Measurements from ENCODE around the gene ELF2.
"Not testable (repeated sequence)": the region's sequence is repeated elsewhere in the genome, so short reads cannot be mapped to it uniquely, and the experiment has no call there.

Gene ELF2

DNA sequence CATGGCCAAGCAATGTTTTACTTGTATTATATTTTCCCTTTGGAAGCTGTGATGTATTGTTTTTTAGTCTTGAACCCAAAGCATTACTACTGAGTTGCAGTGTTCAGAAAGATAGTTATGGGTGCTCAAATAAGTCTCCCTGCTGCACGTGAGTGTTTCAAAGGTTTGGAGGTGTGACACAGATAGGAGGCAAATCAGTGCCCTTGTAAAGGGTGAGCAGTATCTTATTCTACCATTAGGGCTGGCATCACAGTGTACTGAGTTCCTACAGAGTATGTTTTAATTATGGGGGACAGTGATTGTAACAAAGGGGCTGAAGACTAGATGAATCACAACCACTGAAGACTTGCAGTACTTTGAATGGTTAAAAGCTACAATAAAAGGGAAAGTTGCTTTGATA, 123.1 kb downstream of the ELF2 start:
- no peak overlapping the region for H3K27ac Mint-ChIP-seq
- no peaks in the 10 kb centered on the region for H3K27me3 Mint-ChIP-seq
- peaks cover 7% of the 10 kb centered on the region for H3K4me1 Mint-ChIP-seq
- ATAC-seq (ENCODE audit: low read depth) (no peak), DNase-seq (ENCODE audit: low spot score in 2 of 2) (no peak)
- no peaks in the 10 kb centered on the region for H3K9me3 Mint-ChIP-seq
- peaks cover 25% of the 10 kb centered on the region for H3K36me3 Mint-ChIP-seq
- no peak overlapping the region for H3K4me3 Mint-ChIP-seq

DNA sequence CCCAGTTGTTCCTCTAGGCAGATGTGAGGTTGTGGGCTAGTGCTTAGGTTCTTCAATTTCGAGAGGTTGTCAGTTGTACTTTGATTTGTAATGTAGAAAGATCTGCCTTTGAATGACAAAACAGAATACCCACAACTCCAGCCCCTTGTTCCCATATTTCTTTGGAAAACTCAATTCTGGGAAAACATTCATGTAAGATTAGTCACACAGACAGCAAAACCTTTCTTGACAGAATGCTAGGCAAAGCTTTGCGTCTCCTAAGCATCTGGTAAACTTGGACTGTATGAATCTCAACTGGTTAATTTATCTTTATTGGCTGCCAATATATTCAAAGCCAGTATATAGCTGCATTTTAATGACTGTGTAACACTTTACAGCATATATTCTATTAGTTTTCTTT, 126.6 kb downstream of the ELF2 start:
- no peaks in the 10 kb centered on the region for H3K9me3 Mint-ChIP-seq
- peaks cover 28% of the 10 kb centered on the region for H3K36me3 Mint-ChIP-seq
- H3K4me1 Mint-ChIP-seq: peaks cover 4% of the 10 kb centered on the region
- H3K27me3 Mint-ChIP-seq: no peaks in the 10 kb centered on the region
- ATAC-seq (ENCODE audit: low read depth): no peak
- H3K27ac Mint-ChIP-seq: no peak overlapping the region
- H3K4me3 Mint-ChIP-seq: no peak overlapping the region
- DNase-seq (ENCODE audit: low spot score in 2 of 2): no peak

DNA sequence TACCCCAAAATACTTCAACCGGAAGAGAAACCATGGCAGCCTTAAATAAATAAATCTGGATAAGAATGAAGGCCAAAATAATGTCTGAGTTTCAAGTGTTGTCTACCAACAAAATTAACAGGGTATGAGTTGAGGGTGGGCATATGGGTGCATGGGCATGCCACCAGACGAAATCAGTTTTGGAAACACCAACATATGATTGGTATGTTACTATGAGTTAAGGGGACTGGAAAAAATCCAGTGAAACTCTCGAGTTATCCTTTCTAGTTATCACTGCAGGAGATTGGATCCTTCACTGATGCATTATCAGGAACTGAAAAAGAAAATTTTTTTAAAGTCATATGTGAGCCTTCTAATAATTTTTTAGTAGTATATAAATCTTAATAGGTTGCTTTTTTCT, 129.0 kb downstream of the ELF2 start:
- no peaks in the 10 kb centered on the region for H3K4me1 Mint-ChIP-seq
- no peaks in the 10 kb centered on the region for H3K27me3 Mint-ChIP-seq
- no peaks in the 10 kb centered on the region for H3K9me3 Mint-ChIP-seq
- H3K4me3 Mint-ChIP-seq: no peak overlapping the region
- DNase-seq (ENCODE audit: low spot score in 2 of 2) (no peak), ATAC-seq (ENCODE audit: low read depth) (no peak)
- no peak overlapping the region for H3K27ac Mint-ChIP-seq
- H3K36me3 Mint-ChIP-seq: peaks cover 17% of the 10 kb centered on the region

DNA sequence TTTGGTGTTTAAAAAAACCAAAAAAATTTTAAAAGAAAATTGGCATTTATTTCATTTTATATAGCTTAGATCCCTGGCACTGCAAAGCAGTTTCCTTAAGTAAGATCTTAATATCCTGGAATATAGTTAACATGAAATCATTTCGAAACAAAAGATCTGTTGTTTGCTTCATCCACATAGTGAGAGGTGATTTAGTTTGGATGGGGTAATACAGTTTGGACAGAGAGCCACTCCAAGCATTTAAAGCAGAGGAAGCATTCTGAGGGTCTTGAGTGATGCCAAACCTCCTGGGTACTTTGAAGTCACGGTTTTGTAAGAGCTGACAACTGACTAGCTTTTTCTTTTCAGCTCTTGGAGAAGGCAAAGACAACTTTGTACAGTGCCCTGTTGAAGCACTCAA, 132.7 kb downstream of the ELF2 start:
- peak overlapping the region; percentile 53 for H3K27ac Mint-ChIP-seq
- no peaks in the 10 kb centered on the region for H3K9me3 Mint-ChIP-seq
- H3K4me3 Mint-ChIP-seq: no peak overlapping the region
- H3K36me3 Mint-ChIP-seq: peaks cover 23% of the 10 kb centered on the region
- ATAC-seq (ENCODE audit: low read depth): no peak
- DNase-seq (ENCODE audit: low spot score in 2 of 2): no peak
- no peaks in the 10 kb centered on the region for H3K27me3 Mint-ChIP-seq
- peaks cover 7% of the 10 kb centered on the region for H3K4me1 Mint-ChIP-seq

DNA sequence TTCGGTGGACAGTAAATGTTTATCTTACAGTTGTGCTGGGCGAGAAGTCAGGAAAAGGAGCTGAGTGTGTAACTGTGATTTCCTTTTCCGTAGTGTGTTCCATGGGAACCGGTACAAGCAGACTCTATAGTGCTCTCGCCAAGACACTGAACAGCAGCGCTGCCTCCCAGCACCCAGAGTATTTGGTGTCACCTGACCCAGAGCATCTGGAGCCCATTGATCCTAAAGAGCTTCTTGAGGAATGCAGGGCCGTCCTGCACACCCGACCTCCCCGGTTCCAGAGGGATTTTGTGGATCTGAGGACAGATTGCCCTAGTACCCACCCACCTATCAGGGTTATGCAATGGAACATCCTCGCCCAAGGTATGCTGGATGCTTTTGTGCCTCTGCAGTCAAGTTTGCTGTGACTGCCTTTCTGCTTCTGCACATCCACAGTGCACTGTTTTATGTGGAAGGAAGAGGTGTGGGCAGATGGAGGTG, 134.0 kb downstream of the ELF2 start:
- Mint-ChIP-seq H3K9me3 (no peaks in the 10 kb centered on the region), H3K36me3 (peaks cover 15% of the 10 kb centered on the region), H3K27me3 (no peaks in the 10 kb centered on the region), H3K4me3 (no peak overlapping the region), H3K4me1 (peaks cover 7% of the 10 kb centered on the region), H3K27ac (no peak overlapping the region)
- DNase-seq (ENCODE audit: low spot score in 2 of 2) (no peak), ATAC-seq (ENCODE audit: low read depth) (no peak)

DNA sequence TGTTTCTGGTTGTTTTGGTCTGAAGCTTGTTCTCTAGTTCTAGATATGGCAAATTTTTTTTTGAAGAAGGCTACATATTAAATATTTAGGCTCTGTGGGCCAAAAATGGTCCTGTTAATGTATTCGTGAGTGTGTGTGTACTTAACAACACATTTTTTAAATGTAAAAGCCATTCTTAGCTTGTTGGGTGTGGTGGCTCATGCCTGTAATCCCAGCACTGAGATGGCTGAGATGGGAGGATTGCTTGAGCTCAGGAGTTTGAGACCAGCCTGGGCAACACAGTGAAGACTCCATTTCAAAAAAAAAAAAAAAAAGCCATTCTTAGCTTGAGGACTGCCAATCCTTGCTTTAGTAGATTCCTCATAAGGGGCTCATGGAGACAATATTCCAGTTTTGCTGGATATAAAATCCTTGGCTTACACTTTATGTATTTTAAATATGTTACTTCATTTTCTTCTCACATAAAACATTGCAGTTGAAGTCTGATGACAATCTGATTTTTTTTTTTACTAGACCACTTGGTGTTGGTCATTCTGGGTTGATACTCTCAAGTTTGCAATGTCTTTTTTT, 138.1 kb downstream of the ELF2 start:
- no peaks in the 10 kb centered on the region for H3K9me3 Mint-ChIP-seq
- ATAC-seq (ENCODE audit: low read depth) (no peak), DNase-seq (ENCODE audit: low spot score in 2 of 2) (no peak)
- H3K4me1 Mint-ChIP-seq: peaks cover 29% of the 10 kb centered on the region
- no peak overlapping the region for H3K4me3 Mint-ChIP-seq
- peaks cover 8% of the 10 kb centered on the region for H3K36me3 Mint-ChIP-seq
- no peaks in the 10 kb centered on the region for H3K27me3 Mint-ChIP-seq
- H3K27ac Mint-ChIP-seq: peak overlapping the region; percentile 5

DNA sequence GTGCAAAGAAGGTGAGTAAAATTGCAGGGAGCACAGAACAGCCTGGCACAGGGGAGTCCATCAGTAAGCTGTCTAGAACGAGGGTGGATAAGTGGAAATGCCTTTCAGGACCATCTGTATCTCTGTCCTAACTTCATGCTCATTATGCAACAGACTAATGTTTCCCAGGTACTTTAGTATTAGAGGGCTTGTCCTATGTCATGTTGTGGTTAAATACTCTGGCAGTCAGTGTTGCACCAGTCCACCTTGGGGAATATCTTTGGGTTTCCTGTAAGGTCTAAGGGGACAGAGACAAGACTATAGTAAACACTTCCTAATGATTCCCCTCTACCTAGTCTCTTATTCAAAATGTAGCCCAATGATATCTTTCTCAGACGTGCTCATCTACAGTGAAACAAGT, 140.1 kb downstream of the ELF2 start:
- Mint-ChIP-seq H3K4me1 (peaks cover 32% of the 10 kb centered on the region), H3K27me3 (no peaks in the 10 kb centered on the region), H3K36me3 (peaks cover 6% of the 10 kb centered on the region), H3K4me3 (no peak overlapping the region), H3K27ac (no peak overlapping the region), H3K9me3 (no peaks in the 10 kb centered on the region)
- DNase-seq (ENCODE audit: low spot score in 2 of 2) (no peak), ATAC-seq (ENCODE audit: low read depth) (no peak)

DNA sequence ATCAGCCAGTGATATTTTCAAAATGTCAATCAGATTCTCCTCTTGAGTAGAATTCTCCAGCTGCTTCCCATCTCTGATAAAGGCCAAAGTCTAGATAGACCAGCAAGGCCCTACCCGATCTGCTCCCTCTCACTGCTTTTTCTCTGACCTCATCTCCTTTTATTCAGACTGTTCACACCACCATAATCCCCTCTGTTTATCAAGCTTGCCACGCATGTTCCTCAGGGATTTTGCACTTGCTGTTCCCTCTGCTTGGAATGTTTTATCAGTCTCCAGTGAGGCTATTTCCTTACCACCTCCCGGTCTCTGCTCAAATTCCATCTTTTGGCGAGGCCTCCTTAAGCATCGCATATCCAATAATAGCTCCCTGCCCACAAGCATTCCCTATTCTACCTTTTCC, 141.4 kb downstream of the ELF2 start:
- Mint-ChIP-seq H3K4me3 (no peak overlapping the region), H3K9me3 (no peaks in the 10 kb centered on the region), H3K27ac (peak overlapping the region; percentile 6), H3K36me3 (peaks cover 3% of the 10 kb centered on the region), H3K27me3 (no peaks in the 10 kb centered on the region), H3K4me1 (peaks cover 29% of the 10 kb centered on the region)
- DNase-seq (ENCODE audit: low spot score in 2 of 2) (no peak), ATAC-seq (ENCODE audit: low read depth) (no peak)

DNA sequence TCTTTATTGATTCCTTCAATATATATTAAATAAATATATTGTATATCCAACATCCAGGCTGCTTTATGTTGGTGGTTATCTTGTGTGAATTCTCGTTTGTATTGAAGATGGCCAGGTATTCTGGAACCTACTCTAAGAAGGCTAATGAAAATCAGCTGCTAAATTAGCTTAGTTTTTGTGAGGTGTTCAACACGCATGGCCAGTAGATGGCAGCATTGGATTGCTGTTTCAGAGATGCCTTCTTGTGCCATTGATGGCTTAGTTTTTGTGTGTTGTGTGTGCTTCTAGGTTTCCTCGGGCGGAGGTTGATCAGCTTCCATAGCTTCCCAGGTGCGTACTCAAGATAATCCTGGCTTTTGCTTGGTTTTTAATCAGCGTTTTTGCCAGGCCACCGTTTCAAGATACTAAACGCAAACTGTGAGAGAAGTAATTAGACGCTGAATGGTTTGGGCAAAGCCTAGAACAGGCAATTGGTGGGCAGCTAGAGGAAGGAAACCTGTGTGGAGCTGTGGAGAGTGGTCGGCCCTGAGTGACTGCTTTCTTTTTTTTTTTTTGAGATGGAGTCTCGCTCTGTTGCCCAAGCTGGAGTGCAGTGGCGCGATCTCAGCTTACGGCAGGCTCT, 146.3 kb downstream of the ELF2 start:
- ATAC-seq (ENCODE audit: low read depth) (peak; percentile 86), DNase-seq (ENCODE audit: low spot score in 2 of 2) (peak; percentile 65 to 72)
- Mint-ChIP-seq H3K9me3 (no peaks in the 10 kb centered on the region), H3K27me3 (no peaks in the 10 kb centered on the region), H3K4me1 (peaks cover 19% of the 10 kb centered on the region), H3K27ac (peak overlapping the region; percentile 11), H3K4me3 (no peak overlapping the region), H3K36me3 (no peaks in the 10 kb centered on the region)

DNA sequence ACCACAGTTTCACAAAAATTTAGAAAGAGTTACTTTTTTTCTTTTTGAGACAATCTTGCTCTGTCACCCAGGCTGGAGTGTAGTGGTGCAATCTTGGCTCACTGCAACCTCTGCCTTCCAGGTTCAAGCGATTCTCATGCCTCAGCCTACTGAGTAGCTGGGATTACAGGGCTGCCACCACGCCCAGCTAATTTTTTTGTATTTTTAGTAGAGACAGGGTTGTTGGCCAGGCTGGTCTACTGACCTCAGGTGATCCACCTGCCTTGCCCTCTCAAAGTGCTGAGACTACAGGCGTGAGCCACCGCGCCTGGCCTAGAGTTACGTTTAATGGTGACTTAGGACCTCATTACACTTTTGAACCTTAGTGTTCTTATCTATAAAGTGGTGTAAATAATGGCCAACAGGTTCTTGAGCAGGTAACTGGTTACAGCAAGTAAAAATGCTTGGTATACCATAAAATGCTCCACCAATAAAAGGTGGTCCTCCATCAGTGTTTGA, 147.1 kb downstream of the ELF2 start:
- DNase-seq (ENCODE audit: low spot score in 2 of 2); H3K27ac Mint-ChIP-seq; H3K27me3 Mint-ChIP-seq; H3K4me3 Mint-ChIP-seq; H3K9me3 Mint-ChIP-seq; H3K36me3 Mint-ChIP-seq; ATAC-seq (ENCODE audit: low read depth): not testable (repeated sequence)
- H3K4me1 Mint-ChIP-seq: peaks cover 17% of the 10 kb centered on the region

DNA sequence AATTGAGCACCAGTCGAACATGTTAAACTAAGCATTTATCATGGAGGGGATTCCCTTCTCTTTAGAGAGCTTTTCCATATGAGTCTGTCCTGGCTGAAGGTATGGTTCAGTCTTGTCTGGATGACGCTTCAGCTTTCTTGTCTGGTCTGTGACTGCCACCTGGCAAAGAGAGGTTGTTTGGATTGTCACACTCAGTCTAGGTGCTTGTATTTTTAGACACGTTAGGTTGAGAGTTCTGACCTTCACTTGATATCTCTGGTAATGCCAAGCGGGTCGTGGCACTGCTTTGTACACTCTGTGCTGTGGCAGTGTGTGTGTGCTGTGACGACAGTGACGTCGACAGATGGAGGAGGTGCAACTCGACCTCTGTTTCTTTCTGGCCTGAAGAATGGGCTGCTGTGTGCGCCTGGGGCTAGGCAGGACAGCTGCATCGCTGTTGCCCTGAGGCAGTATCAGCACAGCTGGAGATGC, 148.8 kb downstream of the ELF2 start:
- Mint-ChIP-seq H3K27ac (no peak overlapping the region), H3K27me3 (no peaks in the 10 kb centered on the region), H3K4me3 (no peak overlapping the region), H3K36me3 (peaks cover 2% of the 10 kb centered on the region), H3K4me1 (peaks cover 7% of the 10 kb centered on the region), H3K9me3 (no peaks in the 10 kb centered on the region)
- DNase-seq (ENCODE audit: low spot score in 2 of 2): no peak
- no peak for ATAC-seq (ENCODE audit: low read depth)

DNA sequence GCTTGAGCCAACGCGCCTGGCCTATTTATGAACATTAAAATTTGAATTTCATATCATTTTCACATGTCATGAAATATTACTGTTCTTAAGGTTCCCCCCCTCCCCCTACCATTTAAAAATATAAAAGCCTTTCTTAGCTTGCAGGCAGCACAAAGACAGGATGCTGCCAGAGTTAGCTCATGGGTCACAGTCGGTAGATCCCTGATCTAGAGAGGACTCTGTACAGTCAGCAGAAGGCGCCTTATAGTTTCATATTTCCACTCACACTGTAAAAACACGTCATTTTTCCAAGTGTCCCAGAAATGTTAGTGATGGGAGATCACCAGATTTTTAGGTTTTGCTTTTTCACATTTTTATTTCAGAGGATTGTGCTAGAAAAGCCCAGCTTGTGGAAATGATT, 149.2 kb downstream of the ELF2 start:
- H3K4me1 Mint-ChIP-seq: peaks cover 7% of the 10 kb centered on the region

DNA sequence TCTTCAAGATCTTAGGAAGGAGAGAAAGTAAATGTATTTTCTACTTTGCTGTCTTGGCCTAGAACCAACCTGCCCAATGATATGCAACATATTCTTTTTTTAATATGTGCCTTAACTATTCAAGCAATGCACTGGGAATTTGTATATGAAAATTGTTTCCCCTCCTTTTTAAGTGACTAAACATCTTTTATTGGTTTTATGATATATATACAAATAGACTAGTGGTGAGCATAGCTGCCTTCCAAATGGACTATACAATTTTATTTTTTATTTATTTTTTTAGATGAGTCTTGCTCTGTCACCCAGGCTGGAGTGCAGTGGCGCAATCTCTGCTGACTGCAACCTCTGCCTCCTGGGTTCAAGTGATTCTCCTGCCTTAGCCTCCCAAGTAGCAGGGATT, 151.2 kb downstream of the ELF2 start:
- Mint-ChIP-seq H3K4me1 (peaks cover 8% of the 10 kb centered on the region), H3K36me3 (peaks cover 2% of the 10 kb centered on the region), H3K9me3 (no peaks in the 10 kb centered on the region), H3K4me3 (no peak overlapping the region), H3K27me3 (no peaks in the 10 kb centered on the region), H3K27ac (no peak overlapping the region)
- no peak for ATAC-seq (ENCODE audit: low read depth)
- no peak for DNase-seq (ENCODE audit: low spot score in 2 of 2)

More for the DNA sequence above, 149.2 kb downstream of the ELF2 start:
- Mint-ChIP-seq H3K36me3 (peaks cover 2% of the 10 kb centered on the region), H3K27me3 (no peaks in the 10 kb centered on the region), H3K27ac (no peak overlapping the region), H3K9me3 (no peaks in the 10 kb centered on the region), H3K4me3 (no peak overlapping the region)
- DNase-seq (ENCODE audit: low spot score in 2 of 2) (no peak), ATAC-seq (ENCODE audit: low read depth) (no peak)

DNA sequence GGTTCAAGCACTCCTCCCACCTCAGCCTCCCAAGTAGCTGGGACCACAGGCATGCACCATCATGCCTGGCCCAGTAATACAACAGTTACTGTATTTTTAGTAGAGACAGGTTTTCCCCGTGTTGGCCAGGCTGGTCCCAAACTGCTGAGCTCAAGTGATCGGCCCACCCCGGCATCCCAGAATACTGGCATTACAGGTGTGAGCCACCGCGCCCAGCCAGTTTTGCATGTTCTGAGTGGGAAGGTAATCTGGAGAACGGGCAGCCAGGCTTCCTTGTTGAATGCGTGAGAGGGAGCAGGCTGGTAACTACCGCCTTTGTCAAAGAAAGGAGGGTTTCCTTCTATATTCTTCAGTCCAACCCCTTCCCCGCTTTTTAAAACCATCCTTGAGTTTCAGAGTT, 152.3 kb downstream of the ELF2 start:
- peak overlapping the region; percentile 18 for H3K27ac Mint-ChIP-seq
- no peaks in the 10 kb centered on the region for H3K9me3 Mint-ChIP-seq
- H3K4me3 Mint-ChIP-seq: no peak overlapping the region
- peaks cover 2% of the 10 kb centered on the region for H3K36me3 Mint-ChIP-seq
- DNase-seq (ENCODE audit: low spot score in 2 of 2): no peak
- no peaks in the 10 kb centered on the region for H3K27me3 Mint-ChIP-seq
- no peak for ATAC-seq (ENCODE audit: low read depth)
- peaks cover 8% of the 10 kb centered on the region for H3K4me1 Mint-ChIP-seq

DNA sequence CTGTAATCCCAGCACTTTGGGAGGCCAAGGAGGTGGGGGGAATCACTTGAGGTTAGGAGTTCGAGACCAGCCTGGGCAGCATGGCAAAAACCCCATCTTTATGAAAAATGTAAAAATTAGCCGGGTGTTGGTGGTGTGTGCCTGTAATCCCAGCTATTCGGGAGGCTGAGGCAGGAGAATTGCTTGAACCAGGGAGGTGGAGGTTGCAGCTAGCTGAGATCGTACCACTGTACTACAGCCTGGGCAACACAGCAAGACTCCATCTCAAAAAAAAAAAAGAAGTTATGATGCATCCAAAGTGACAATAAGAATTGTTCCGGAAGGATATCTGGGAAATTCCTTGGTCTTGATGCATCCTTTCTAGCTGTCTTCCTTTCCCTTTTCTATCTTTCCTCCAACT, 154.2 kb downstream of the ELF2 start:
- H3K27me3 Mint-ChIP-seq: no peaks in the 10 kb centered on the region
- H3K36me3 Mint-ChIP-seq: peaks cover 3% of the 10 kb centered on the region
- ATAC-seq (ENCODE audit: low read depth) (no peak), DNase-seq (ENCODE audit: low spot score in 2 of 2) (no peak)
- H3K27ac Mint-ChIP-seq: no peak overlapping the region
- H3K4me3 Mint-ChIP-seq: no peak overlapping the region
- peaks cover 12% of the 10 kb centered on the region for H3K4me1 Mint-ChIP-seq
- H3K9me3 Mint-ChIP-seq: no peaks in the 10 kb centered on the region
